GM21367 (cell line): ENCODE results near the gene PDP2.

Experiments used
- ATAC-seq: cut with Tn5 transposase; IDR thresholded peaks from one replicate; pipeline ENCODE4 v1.9.1; 2021; ENCODE audit not compliant: unreplicated experiment

PDP2 gene

GRCh38 chr16:66918355-66918754 is 38.0 kb downstream of the PDP2 start:
- ATAC-seq = no peak

- ATAC-seq = no peak
Measured at GRCh38 chr16:66918803-66919568, 38.7 kb downstream of the PDP2 start, which contains the start of gene CDH16. CDH16 (minus strand) TSS chr16:66918885; CDS start chr16:66918065, 820 bp downstream.

GRCh38 chr16:66919569-66920298 is 39.4 kb downstream of the PDP2 start:
- ATAC-seq = no peak

- ATAC-seq = no peak
Measured at GRCh38 chr16:66920299-66920590, 39.9 kb downstream of the PDP2 start.

- ATAC-seq = no peak
Measured at GRCh38 chr16:66920924-66921680, 40.8 kb downstream of the PDP2 start.

GRCh38 chr16:66921729-66922450 is 41.6 kb downstream of the PDP2 start:
- no peak for ATAC-seq

GRCh38 chr16:66923247-66923731 is 43.0 kb downstream of the PDP2 start:
- ATAC-seq = no peak

- no peak for ATAC-seq
Measured at GRCh38 chr16:66923866-66924265, 43.6 kb downstream of the PDP2 start.

GRCh38 chr16:66924527-66925321 is 44.4 kb downstream of the PDP2 start:
- ATAC-seq = no peak

GRCh38 chr16:66925322-66925840 is 45.1 kb downstream of the PDP2 start, which contains the start of gene RRAD:
RRAD (minus strand) TSS chr16:66925535; CDS start chr16:66925179, 356 bp downstream.
- ATAC-seq = no peak

GRCh38 chr16:66926171-66926947 is 46.0 kb downstream of the PDP2 start:
- ATAC-seq = no peak

GRCh38 chr16:66926961-66927436 is 46.7 kb downstream of the PDP2 start:
- no peak for ATAC-seq

- ATAC-seq = no peak
Measured at GRCh38 chr16:66927918-66928649, 47.8 kb downstream of the PDP2 start.

GRCh38 chr16:66928702-66929388 is 48.5 kb downstream of the PDP2 start:
- no peak for ATAC-seq

GRCh38 chr16:66930189-66930588 is 49.9 kb downstream of the PDP2 start:
- no peak for ATAC-seq

GRCh38 chr16:66931665-66932064 is 51.4 kb downstream of the PDP2 start:
- ATAC-seq = no peak

GRCh38 chr16:66932076-66932475 is 51.8 kb downstream of the PDP2 start:
- ATAC-seq = no peak

GRCh38 chr16:66933776-66934137 is 53.4 kb downstream of the PDP2 start:
- no peak for ATAC-seq
